Activated B cell treated with CpG ODN at 0.5 μM for 24 hours (primary cell): ENCODE measurements around the gene EMB. TPM values are rescaled to one million over a fixed set of nuclear protein-coding genes. Genes with fewer than 3 reads are reported as not detected.
A peak's percentile ranks its signal among the peaks of the same experiment; 100 is the strongest.
"Not testable (repeated sequence)": the region's sequence is repeated elsewhere in the genome, so short reads cannot be mapped to it uniquely, and the experiment has no call there.

Source experiments
- ATAC-seq: fragments of 200-7000 bp; cut with Tn5 transposase; one replicate; pipeline ENCODE4 v1.10.0; 2021; ENCODE audit warnings: low read depth, mild to moderate bottlenecking, moderate library complexity
- CTCF ChIA-PET: fragments of 350-600 bp; sonication (Branson Sonifier 250); formaldehyde crosslinking; loops from one replicate; lab custom pipeline; 2021; ENCODE audit warnings: antibody characterized with exemption; lab: Charles Lee
- POLR2A ChIA-PET: fragments of 350-600 bp; sonication (Branson Sonifier 250); formaldehyde crosslinking; loops from one replicate; lab custom pipeline; 2021; ENCODE audit warnings: antibody characterized with exemption; lab: Charles Lee
- DNase-seq: peaks from one replicate; pipeline ENCODE4 v3.0.0; 2022
- H3K27ac Mint-ChIP-seq: one replicate; pipeline ENCODE4 v1.8.0; 2020; ENCODE audit warnings: mixed read lengths
- H3K27me3 Mint-ChIP-seq: one replicate; pipeline ENCODE4 v1.8.0; 2021; ENCODE audit warnings: mixed read lengths
- H3K36me3 Mint-ChIP-seq: one replicate; pipeline ENCODE4 v1.8.0; 2021; ENCODE audit warnings: low read depth, mixed read lengths
- H3K4me1 Mint-ChIP-seq: one replicate; pipeline ENCODE4 v1.8.0; 2021; ENCODE audit warnings: mixed read lengths
- H3K4me3 Mint-ChIP-seq: one replicate; pipeline ENCODE4 v1.8.0; 2020; ENCODE audit warnings: mild to moderate bottlenecking, mixed read lengths
- H3K9me3 Mint-ChIP-seq: one replicate; pipeline ENCODE4 v1.8.0; 2020; ENCODE audit warnings: mixed read lengths
- intact Hi-C: fragments of 100-400 bp; cut with micrococcal nuclease; formaldehyde crosslinking; loops from one replicate; pipeline ENCODE4 v1.15.1; 2024
- total RNA-seq: library from RNA; stranded (reverse); gene quantifications from 2 replicates; pipeline ENCODE4 v1.2.3, GENCODE V29; 2022
- TF ChIP-seq, protein P1 (sequence below): fragments of 200-600 bp; IDR thresholded peaks from one replicate; pipeline ENCODE4 v1.8.0; 2022; ENCODE audit warnings: antibody characterized with exemption, mild to moderate bottlenecking

The EMB gene
- total RNA-seq, 1 donor from 2014 or later: 70.2 TPM

- POLR2A ChIA-PET: interaction anchor here (0.9 kb wide), 1 partner anchor 10 kb away, joined by 4 read pairs; no protein-coding TSS in a partner anchor
- Mint-ChIP-seq H3K4me1 (peaks cover 76% of the 10 kb centered on the region), H3K27me3 (no peaks in the 10 kb centered on the region), H3K36me3 (peaks cover 13% of the 10 kb centered on the region), H3K27ac (peak overlapping the region; percentile 71), H3K4me3 (peak overlapping the region; percentile 29), H3K9me3 (no peaks in the 10 kb centered on the region)
- CTCF ChIA-PET: no interaction called here
- intact Hi-C loops: no loop called here
- ATAC-seq (no peak), DNase-seq (no peak)
- TF ChIP-seq, protein P1, sequence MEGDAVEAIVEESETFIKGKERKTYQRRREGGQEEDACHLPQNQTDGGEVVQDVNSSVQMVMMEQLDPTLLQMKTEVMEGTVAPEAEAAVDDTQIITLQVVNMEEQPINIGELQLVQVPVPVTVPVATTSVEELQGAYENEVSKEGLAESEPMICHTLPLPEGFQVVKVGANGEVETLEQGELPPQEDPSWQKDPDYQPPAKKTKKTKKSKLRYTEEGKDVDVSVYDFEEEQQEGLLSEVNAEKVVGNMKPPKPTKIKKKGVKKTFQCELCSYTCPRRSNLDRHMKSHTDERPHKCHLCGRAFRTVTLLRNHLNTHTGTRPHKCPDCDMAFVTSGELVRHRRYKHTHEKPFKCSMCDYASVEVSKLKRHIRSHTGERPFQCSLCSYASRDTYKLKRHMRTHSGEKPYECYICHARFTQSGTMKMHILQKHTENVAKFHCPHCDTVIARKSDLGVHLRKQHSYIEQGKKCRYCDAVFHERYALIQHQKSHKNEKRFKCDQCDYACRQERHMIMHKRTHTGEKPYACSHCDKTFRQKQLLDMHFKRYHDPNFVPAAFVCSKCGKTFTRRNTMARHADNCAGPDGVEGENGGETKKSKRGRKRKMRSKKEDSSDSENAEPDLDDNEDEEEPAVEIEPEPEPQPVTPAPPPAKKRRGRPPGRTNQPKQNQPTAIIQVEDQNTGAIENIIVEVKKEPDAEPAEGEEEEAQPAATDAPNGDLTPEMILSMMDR: no peak
Observed at GRCh38 chr5:50435168-50435567, 5.9 kb downstream of the EMB start.

- DNase-seq, intact Hi-C loops, H3K9me3 Mint-ChIP-seq, H3K4me3 Mint-ChIP-seq, ATAC-seq, H3K27me3 Mint-ChIP-seq: not testable (repeated sequence)
- H3K4me1 Mint-ChIP-seq: peaks cover 75% of the 10 kb centered on the region
- peak overlapping the region; percentile 44 for H3K27ac Mint-ChIP-seq
- POLR2A ChIA-PET: interaction anchor here (1.9 kb wide), 1 partner anchor 9 kb away, joined by 11 read pairs; the partner anchor contains the start of gene EMB
- H3K36me3 Mint-ChIP-seq: peaks cover 22% of the 10 kb centered on the region
- CTCF ChIA-PET: interaction anchor here (1.4 kb wide), 1 partner anchor 10 kb away, joined by 4 read pairs; the partner anchor contains the start of gene EMB
Observed at GRCh38 chr5:50431133-50431904, 9.8 kb downstream of the EMB start.

DNA sequence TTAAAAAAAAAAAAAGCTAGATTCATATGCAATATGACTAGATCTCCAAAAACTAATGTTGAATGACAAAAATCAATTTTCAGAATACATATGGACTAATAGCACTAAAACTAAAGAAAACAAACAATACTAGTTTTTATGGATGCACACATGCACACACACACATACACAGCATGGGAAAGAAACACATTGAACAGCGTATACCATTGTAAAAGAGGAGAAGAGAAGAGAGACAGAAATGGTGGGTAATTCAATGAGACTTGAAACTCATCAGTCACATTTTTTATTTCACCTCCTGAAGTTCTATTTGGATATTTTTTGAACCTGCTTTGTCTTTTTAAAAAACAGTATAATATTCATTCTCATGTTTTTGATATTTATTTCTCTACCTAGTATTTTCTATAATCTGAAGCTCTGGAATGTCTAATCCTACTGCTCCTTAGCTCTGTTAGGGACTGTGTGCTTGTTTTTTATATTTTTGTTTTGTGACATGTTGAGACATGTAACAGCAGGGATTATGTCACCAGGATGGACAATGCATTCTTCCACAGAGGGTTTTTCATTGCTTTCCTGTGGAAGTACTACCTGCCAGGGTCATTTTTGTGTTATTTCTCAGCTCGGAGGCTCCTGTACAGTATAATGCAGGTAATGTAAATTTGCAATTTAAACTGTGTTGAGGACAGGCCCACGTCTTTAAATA, 17.8 kb downstream of the EMB start:
- POLR2A ChIA-PET: interaction anchor here (0.6 kb wide), 1 partner anchor 18 kb away, joined by 3 read pairs; the partner anchor contains the start of gene EMB
- intact Hi-C loops, H3K9me3 Mint-ChIP-seq, H3K4me3 Mint-ChIP-seq, CTCF ChIA-PET, ATAC-seq, DNase-seq, H3K27me3 Mint-ChIP-seq, H3K27ac Mint-ChIP-seq: not testable (repeated sequence)
- peaks cover 42% of the 10 kb centered on the region for H3K4me1 Mint-ChIP-seq
- peaks cover 45% of the 10 kb centered on the region for H3K36me3 Mint-ChIP-seq

DNA sequence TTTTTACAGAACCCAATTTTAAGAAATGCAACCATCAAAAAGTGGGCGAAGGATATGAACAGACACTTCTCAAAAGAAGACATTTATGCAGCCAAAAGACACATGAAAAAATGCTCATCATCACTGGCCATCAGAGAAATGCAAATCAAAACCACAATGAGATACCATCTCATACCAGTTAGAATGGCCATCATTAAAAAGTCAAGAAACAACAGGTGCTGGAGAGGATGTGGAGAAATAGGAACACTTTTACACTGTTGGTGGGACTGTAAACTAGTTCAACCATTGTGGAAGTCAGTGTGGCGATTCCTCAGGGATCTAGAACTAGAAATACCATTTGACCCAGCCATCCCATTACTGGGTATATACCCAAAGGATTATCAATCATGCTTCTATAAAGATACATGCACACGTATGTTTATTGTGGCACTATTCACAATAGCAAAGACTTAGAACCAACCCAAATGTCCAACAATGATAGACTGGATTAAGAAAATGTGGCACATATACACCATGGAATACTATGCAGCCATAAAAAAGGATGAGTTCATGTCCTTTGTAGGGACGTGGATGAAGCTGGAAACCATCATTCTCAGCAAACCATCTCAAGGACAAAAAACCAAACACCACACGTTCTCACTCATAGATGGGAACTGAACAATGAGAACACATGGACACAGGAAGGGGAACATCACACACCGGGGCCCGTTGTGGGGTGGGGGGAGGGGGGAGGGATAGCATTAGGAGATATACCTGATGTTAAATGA, 19.7 kb downstream of the EMB start:
- H3K27me3 Mint-ChIP-seq, POLR2A ChIA-PET, H3K27ac Mint-ChIP-seq, ATAC-seq, intact Hi-C loops, DNase-seq, CTCF ChIA-PET, H3K4me3 Mint-ChIP-seq, H3K9me3 Mint-ChIP-seq: not testable (repeated sequence)
- peaks cover 46% of the 10 kb centered on the region for H3K4me1 Mint-ChIP-seq
- H3K36me3 Mint-ChIP-seq: peaks cover 34% of the 10 kb centered on the region

DNA sequence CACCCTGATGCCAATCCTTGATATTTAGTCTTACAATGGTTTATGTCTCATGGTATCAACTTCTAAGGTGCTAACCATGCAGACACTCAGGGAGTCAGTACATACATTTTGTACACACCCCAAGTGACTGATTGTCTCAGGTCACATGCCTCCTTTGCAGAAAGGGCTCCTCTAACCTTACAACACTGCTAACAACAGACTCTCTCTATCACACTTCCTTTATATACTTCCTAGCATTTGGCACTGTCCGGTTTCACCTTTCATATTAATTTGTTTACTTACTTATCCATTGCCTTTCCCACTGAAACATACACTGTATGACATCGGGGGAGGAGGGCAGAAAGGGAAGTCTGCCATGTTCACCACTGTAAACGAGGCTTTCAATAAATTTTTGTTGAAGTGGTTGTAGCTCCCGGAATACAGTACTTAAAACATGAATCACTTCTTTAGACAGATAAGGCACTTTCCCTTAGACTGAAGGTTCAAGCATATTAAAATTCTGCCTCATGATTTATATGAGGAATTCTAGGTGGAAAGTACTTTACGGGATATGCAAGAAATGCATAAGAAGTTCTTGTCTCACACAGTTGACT, 20.6 kb downstream of the EMB start:
- Mint-ChIP-seq H3K27ac (no peak overlapping the region), H3K4me3 (no peak overlapping the region), H3K9me3 (peaks cover 5% of the 10 kb centered on the region), H3K4me1 (peaks cover 52% of the 10 kb centered on the region), H3K27me3 (no peaks in the 10 kb centered on the region), H3K36me3 (peaks cover 33% of the 10 kb centered on the region)
- ChIA-PET CTCF (no interaction called here), POLR2A (no interaction called here)
- TF ChIP-seq, protein P1: no peak
- no peak for DNase-seq
- intact Hi-C loops: no loop called here
- no peak for ATAC-seq

DNA sequence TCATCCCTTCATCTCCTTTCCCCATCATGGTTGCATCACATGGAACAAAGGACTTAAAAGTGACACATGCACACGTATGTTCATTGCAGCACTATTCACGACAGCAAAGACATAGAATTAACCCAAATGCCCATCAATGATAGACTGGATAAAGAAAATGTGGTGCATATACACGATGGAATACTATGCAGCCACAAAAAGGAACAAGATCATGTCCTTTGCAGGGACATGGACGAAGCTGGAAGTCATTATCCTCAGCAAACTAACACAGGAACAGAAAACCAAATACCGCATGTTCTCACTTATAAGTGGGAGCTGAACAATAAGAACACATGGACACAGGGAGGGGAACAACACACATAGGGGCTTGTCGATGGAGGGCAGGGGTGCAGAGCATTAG, 21.4 kb downstream of the EMB start:
- H3K27ac Mint-ChIP-seq, H3K9me3 Mint-ChIP-seq, H3K27me3 Mint-ChIP-seq, POLR2A ChIA-PET, H3K4me3 Mint-ChIP-seq, ATAC-seq, DNase-seq: not testable (repeated sequence)
- Mint-ChIP-seq H3K4me1 (peaks cover 60% of the 10 kb centered on the region), H3K36me3 (peaks cover 25% of the 10 kb centered on the region)
- CTCF ChIA-PET: interaction anchor here (1.2 kb wide), 1 partner anchor 94 kb away, joined by 3 read pairs; no protein-coding TSS in a partner anchor
- intact Hi-C loops: loop anchor here (5.0 kb wide), 1 partner anchor 333 kb away; no protein-coding TSS in a partner anchor

GRCh38 chr5:50416637-50417036, 24.5 kb downstream of the EMB start:
- Mint-ChIP-seq H3K4me3 (peak overlapping the region; percentile 32), H3K27ac (peak overlapping the region; percentile 75), H3K4me1 (peaks cover 66% of the 10 kb centered on the region), H3K36me3 (peaks cover 16% of the 10 kb centered on the region)
- POLR2A ChIA-PET: interaction anchor here (1.4 kb wide), 1 partner anchor 25 kb away, joined by 3 read pairs; no protein-coding TSS in a partner anchor
- CTCF ChIA-PET, H3K27me3 Mint-ChIP-seq, H3K9me3 Mint-ChIP-seq, DNase-seq: not testable (repeated sequence)
- intact Hi-C loops: loop anchor here (1.0 to 5.0 kb wide), 2 partner anchors 25 to 336 kb away; partner anchors contain the start of gene EMB
- peak; percentile 26 for ATAC-seq
